Choroid plexus epithelial cell (primary cell): ENCODE measurements around the gene SHROOM4.

Experiments
- DNase-seq: peaks from one replicate; pipeline ENCODE4 v3.0.0-alpha.2; 2010; ENCODE audit warnings: low read depth
- H3K4me3 ChIP-seq: 2 replicates; pipeline ENCODE4 v1.5.1; 2011; ENCODE audit warnings: low read depth, mild to moderate bottlenecking, control low read depth, low read length, moderate library complexity
- TF ChIP-seq, protein P1 (sequence below): conservative IDR thresholded peaks from 2 replicates; pipeline ENCODE4 v1.5.1; 2011; ENCODE audit warnings: low read depth, mild to moderate bottlenecking, control low read depth, inconsistent platforms, low read length, moderate library complexity

The SHROOM4 gene

DNA sequence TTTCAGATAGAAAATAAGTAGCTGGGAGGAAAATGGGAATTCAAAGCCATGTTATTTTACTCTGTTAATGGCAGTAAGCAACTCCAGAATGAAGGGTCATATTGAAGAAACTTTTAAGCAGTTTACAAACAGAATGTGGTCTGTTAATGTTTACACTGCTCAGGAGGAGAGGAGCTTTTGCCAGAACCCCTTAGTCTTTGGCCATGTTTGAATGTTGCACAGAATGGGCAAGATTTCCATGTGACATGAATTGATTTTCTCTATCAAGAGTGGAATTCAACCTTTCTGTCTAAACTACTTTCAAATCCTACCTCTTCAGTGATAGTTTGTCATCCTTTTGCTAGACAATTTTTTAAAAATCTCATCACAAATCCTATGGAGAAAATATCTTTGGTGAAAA, 227.6 kb downstream of the SHROOM4 start:
- TF ChIP-seq, protein P1, sequence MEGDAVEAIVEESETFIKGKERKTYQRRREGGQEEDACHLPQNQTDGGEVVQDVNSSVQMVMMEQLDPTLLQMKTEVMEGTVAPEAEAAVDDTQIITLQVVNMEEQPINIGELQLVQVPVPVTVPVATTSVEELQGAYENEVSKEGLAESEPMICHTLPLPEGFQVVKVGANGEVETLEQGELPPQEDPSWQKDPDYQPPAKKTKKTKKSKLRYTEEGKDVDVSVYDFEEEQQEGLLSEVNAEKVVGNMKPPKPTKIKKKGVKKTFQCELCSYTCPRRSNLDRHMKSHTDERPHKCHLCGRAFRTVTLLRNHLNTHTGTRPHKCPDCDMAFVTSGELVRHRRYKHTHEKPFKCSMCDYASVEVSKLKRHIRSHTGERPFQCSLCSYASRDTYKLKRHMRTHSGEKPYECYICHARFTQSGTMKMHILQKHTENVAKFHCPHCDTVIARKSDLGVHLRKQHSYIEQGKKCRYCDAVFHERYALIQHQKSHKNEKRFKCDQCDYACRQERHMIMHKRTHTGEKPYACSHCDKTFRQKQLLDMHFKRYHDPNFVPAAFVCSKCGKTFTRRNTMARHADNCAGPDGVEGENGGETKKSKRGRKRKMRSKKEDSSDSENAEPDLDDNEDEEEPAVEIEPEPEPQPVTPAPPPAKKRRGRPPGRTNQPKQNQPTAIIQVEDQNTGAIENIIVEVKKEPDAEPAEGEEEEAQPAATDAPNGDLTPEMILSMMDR = no peak
- DNase-seq = no peak
- no peak overlapping the region for H3K4me3 ChIP-seq

DNA sequence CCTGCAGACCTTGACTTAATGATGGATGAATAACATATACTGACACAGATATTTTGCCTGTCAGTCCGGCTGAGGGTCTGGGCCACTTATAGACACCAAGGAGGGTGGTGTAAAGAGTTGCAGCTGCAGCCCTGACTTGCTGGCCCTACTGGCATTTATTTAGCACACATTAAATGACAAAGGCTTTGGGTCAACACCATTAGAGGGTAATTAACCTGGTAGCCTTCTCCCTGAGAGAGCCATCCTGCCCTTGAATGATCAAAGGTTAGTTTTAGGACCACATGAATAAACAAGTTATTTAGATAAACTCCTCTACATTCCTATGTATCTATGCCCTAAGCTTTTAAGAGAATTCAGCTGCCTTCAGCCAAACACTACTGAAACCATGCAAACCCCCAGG, 232.6 kb downstream of the SHROOM4 start:
- DNase-seq = no peak
- TF ChIP-seq, protein P1 = no peak
- no peak overlapping the region for H3K4me3 ChIP-seq

DNA sequence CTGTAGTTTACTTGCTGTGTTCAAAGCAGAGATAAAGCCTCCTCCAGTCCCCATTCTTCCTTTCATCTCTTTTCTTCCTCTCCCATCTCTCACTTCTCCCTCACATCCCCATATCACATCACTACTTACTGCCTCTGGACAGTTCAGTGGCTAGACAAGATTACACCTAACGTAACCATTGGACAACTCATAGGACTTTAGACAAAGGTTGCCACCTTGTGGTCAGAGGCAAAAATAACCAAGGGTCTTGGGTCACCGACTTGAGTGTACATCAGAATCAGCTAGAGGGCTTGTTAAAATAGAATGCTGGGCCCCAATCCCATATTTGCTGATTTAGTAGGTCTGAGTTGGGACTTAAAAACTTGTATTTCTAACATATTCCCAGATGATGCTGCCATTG, 234.0 kb downstream of the SHROOM4 start:
- peak; percentile 78 for DNase-seq
- H3K4me3 ChIP-seq = no peak overlapping the region
- TF ChIP-seq, protein P1 = peak; percentile 62

DNA sequence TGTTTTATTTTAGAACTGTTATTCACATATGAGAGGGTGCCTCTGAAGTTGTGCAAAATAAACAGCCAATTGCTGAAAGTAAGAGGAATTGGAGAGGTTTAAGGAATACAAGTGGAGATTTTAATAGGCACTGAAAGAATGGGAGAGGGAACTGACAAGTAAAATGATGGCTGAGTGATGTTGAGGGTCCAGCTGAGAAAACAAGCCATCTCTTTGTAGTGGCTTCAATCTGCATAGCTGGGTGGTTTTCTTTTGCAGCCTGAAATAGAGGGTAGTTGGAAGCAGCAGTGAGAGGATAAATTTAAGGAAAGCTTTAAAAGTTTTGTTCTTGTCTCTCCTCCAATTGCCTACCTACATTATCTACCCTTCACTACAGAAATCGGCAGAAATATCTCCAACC, 236.7 kb downstream of the SHROOM4 start:
- DNase-seq = no peak
- H3K4me3 ChIP-seq = no peak overlapping the region
- TF ChIP-seq, protein P1 = no peak

DNA sequence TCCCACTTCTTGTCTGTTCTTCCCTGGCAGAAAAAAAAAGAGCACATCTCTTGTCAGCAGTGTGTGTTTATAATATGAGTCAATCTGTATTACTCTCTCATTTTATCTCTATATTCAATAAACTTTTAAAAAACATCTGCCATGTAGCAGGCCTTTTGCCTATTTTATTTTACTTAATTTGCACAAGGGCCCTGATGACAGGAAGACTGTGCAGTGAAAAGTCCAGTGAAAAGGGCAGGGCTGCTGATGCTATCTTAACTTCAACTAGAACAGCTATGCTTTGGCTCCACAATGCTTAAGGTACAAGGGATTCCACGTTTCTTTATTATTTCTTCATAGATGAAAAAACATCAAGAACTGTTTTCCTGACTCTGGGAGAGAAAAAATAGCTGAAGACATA, 246.4 kb downstream of the SHROOM4 start:
- no peak overlapping the region for H3K4me3 ChIP-seq
- no peak for DNase-seq
- TF ChIP-seq, protein P1 = no peak

DNA sequence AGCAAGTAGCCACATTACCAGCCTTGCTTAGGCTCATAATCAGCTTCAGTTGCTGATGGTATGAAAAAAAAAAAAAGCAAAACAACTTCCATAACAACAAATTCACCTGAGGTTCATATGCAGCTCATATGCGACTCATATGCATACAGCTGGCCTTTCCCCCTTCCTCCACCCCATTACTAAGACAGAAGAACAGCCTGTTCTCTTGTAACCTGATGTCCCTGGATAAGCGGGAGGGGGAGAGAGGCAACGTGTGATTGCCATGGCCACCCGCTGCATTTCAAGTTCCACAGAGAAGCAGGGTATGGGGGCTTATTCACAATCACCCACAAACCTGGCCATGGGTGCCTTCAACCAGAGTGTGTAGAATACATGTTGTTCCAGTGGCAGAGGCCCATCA, 248.3 kb downstream of the SHROOM4 start:
- DNase-seq = no peak
- H3K4me3 ChIP-seq = no peak overlapping the region
- TF ChIP-seq, protein P1 = no peak
